Neuronal stem cell (in vitro differentiated cells): ENCODE measurements around the gene ETS1. TPM values are rescaled to one million over a fixed set of nuclear protein-coding genes. Genes with fewer than 3 reads are reported as not detected.

Experiments used
- DNase-seq: peaks from one replicate; pipeline ENCODE4 v3.0.0-alpha.2; 2013; ENCODE audit warnings: low spot score
- H2AFZ ChIP-seq: one replicate; pipeline ENCODE4 v1.6.1; 2013; ENCODE audit warnings: mild to moderate bottlenecking, low read length, inconsistent platforms
- H2AK5ac ChIP-seq: 2 replicates; pipeline ENCODE4 v1.6.1; 2013; ENCODE audit warnings: low read depth, mild to moderate bottlenecking, inconsistent platforms, low read length, moderate library complexity, mixed read lengths
- H2BK120ac ChIP-seq: 2 replicates; pipeline ENCODE4 v1.6.1; 2013; ENCODE audit warnings: low read depth, mild to moderate bottlenecking, inconsistent platforms, low read length, moderate library complexity, mixed read lengths
- H2BK12ac ChIP-seq: one replicate; pipeline ENCODE4 v1.6.1; 2013; ENCODE audit warnings: low read length, inconsistent platforms
- H2BK15ac ChIP-seq: 2 replicates; pipeline ENCODE4 v1.6.1; 2013; ENCODE audit warnings: mild to moderate bottlenecking, low read length, inconsistent platforms, mixed read lengths
- H2BK5ac ChIP-seq: one replicate; pipeline ENCODE4 v1.6.1; 2013; ENCODE audit warnings: inconsistent platforms, mild to moderate bottlenecking, low read length, moderate library complexity
- H3K14ac ChIP-seq: one replicate; pipeline ENCODE4 v1.6.1; 2013; ENCODE audit warnings: low read length, inconsistent platforms
- H3K18ac ChIP-seq: 2 replicates; pipeline ENCODE4 v1.6.1; 2013; ENCODE audit warnings: low read length, inconsistent platforms
- H3K23ac ChIP-seq: 2 replicates; pipeline ENCODE4 v1.6.1; 2013; ENCODE audit warnings: low read depth, mild to moderate bottlenecking, mixed read lengths, low read length, inconsistent platforms; ENCODE audit not compliant: poor library complexity
- H3K27ac ChIP-seq: replicated peaks from 3 replicates; pipeline ENCODE4 v1.5.1; 2013; ENCODE audit warnings: low read length, inconsistent platforms
- H3K27me3 ChIP-seq, 3 experiments: 2 replicates each; pipeline ENCODE4 v1.6.1; 2013; ENCODE audit warnings: low read length in 3 of 3, mild to moderate bottlenecking in 2 of 3, inconsistent platforms in 1 of 3, low read depth in 1 of 3, mixed read lengths in 1 of 3, moderate library complexity in 1 of 3; ENCODE audit not compliant: control insufficient read depth in 3 of 3, insufficient read depth in 3 of 3
- H3K36me3 ChIP-seq, 2 donors: replicated peaks in 1 of 2; 2 replicates each; pipeline ENCODE4 v1.6.1; 2013; ENCODE audit warnings: low read length in 2 of 2; ENCODE audit not compliant: control insufficient read depth in 2 of 2, insufficient read depth in 2 of 2
- H3K4ac ChIP-seq: 2 replicates; pipeline ENCODE4 v1.6.1; 2013; ENCODE audit warnings: inconsistent platforms, mild to moderate bottlenecking, low read length, moderate library complexity
- H3K4me1 ChIP-seq, 2 donors: 1 replicate in 1 of 2; 2 replicates in 1 of 2; pipeline ENCODE4 v1.6.1; 2013; ENCODE audit warnings: low read length in 2 of 2, low read depth in 1 of 2; ENCODE audit not compliant: control insufficient read depth in 2 of 2, insufficient read depth in 1 of 2
- H3K4me2 ChIP-seq: one replicate; pipeline ENCODE4 v1.6.1; 2013; ENCODE audit warnings: mild to moderate bottlenecking, low read length, inconsistent platforms; ENCODE audit not compliant: insufficient read depth, poor library complexity, severe bottlenecking
- H3K4me3 ChIP-seq, 2 donors: 2 replicates each; pipeline ENCODE4 v1.5.1; 2013; ENCODE audit warnings: low read length in 2 of 2, mild to moderate bottlenecking in 2 of 2, inconsistent platforms in 1 of 2, moderate library complexity in 1 of 2
- H3K79me1 ChIP-seq: one replicate; pipeline ENCODE4 v1.6.1; 2013; ENCODE audit warnings: low read depth, mild to moderate bottlenecking, inconsistent platforms, low read length, moderate library complexity
- H3K9ac ChIP-seq: one replicate; pipeline ENCODE4 v1.6.1; 2013; ENCODE audit warnings: mild to moderate bottlenecking, low read depth, low read length, inconsistent platforms; ENCODE audit not compliant: poor library complexity
- H3K9me3 ChIP-seq, 2 donors: replicated peaks in 1 of 2; 2 replicates each; pipeline versions ENCODE3 to v1.6.1; 2013; ENCODE audit warnings: low read length in 2 of 2, mild to moderate bottlenecking in 2 of 2, inconsistent platforms in 1 of 2, low read depth in 1 of 2, mixed read lengths in 1 of 2, moderate library complexity in 1 of 2; ENCODE audit not compliant: control insufficient read depth in 2 of 2, insufficient read depth in 1 of 2
- H4K8ac ChIP-seq: one replicate; pipeline ENCODE4 v1.6.1; 2013; ENCODE audit warnings: low read depth, mild to moderate bottlenecking, inconsistent platforms, low read length, moderate library complexity
- H4K91ac ChIP-seq: one replicate; pipeline ENCODE4 v1.6.1; 2013; ENCODE audit warnings: low read length, low read depth, mild to moderate bottlenecking, inconsistent platforms; ENCODE audit not compliant: poor library complexity
- WGBS, 2 donors: extraction: QIAGEN DNeasy Blood & Tissue Kit; methylation state at CpG; one replicate each; pipeline ENCODE4 v1.1.7; 2013; ENCODE audit warnings: missing lambda C conversion rate in 2 of 2, mixed read lengths in 1 of 2; ENCODE audit not compliant: insufficient read length in 2 of 2, insufficient replicate concordance in 1 of 2; ENCODE audit errors: extremely low coverage in 2 of 2; 5-methylcytosine and 5-hydroxymethylcytosine counted together
- polyA plus RNA-seq, 2 experiments: library from polyadenylated mRNA; stranded (reverse); fragments of 200-250 nt; gene quantifications; one replicate each; pipeline ENCODE4 v1.2.3, GENCODE V29; 2013

ETS1 gene
- 0.33 TPM for polyA plus RNA-seq (2013, experiment 1 of 2)
- polyA plus RNA-seq (2013, experiment 2 of 2) = 0.37 TPM

DNA sequence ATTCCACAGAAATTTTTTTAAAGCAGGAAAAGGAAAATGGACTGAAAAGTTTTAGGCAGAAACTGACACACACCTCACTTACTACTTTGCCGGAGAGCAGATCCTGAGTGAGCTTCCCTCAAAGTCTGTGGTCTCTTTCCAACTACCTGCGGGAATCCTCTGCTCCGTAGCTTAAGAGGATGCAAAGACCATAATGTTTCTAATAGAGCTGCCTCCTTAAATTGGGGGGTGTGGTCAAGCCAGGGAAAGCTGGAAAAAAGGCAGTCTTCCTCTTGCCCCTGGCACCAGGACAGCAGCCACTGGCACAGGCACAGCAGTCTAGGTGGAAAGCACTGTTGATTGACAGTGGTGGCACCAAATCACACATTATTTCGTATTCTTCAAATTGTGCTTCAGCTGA, at the start of gene ETS1:
TSS of gene ETS1 (minus strand) at position 144 of the 400 bp plus-strand sequence. CDS start 14,428 bp downstream, outside the sequence.
- Histone ChIP-seq H3K79me1 (no peaks in the 10 kb centered on the region), H3K27ac (no peak within 1 kb of the TSS), H3K4me3 (no peak within 1 kb of the TSS), H3K9me3 (no peaks in the 10 kb centered on the region), H3K14ac (no peak within 1 kb of the TSS), H3K4ac (no peak within 1 kb of the TSS), H3K27me3 (peaks cover 0 to 39% (median 17%) of the 10 kb centered on the region in 3 experiments), H3K36me3 (no peaks in the 10 kb centered on the region), H2BK5ac (no peak within 1 kb of the TSS), H3K23ac (no peak within 1 kb of the TSS), H3K9ac (no peak within 1 kb of the TSS), H3K4me1 (peaks cover 4 to 14% of the 10 kb centered on the region in 2 donors), H4K91ac (no peak within 1 kb of the TSS), H3K18ac (no peak within 1 kb of the TSS), H2BK15ac (no peak within 1 kb of the TSS), H2AFZ (no peak within 1 kb of the TSS), H2BK12ac (no peak within 1 kb of the TSS), H3K4me2 (no peak within 1 kb of the TSS), H4K8ac (no peak within 1 kb of the TSS), H2AK5ac (no peak within 1 kb of the TSS), H2BK120ac (no peak within 1 kb of the TSS)
- DNase-seq = no peak
- WGBS, 2 donors = no CpG with 5 or more reads among the region's 4 CpGs

DNA sequence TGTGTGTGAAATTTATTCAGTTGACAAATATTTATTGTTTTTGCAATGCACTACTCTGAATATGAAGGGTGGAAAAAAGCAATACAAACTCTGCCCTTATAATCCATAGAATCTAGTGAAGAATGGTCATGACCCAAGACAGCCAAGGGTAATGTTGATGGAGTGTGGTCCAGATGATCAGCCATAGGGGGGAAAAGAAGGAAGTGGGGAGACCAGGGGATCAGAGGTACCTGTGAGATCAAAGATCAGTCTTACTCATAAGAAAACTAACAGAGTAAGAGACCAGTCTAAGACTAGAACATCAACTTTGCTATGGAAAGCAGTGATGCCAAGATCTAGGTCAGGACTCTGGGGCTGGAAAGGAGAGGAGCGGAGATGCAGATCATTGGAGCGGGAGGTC, 47.0 kb upstream of the ETS1 start:
- no peak overlapping the region for H4K8ac ChIP-seq
- no peak for DNase-seq
- peaks cover 0 to 3% of the 10 kb centered on the region in 2 donors for H3K4me1 ChIP-seq
- H3K23ac ChIP-seq = no peak overlapping the region
- WGBS, 2 donors = no CpG with 5 or more reads among the region's 2 CpGs
- H3K4ac ChIP-seq = no peak overlapping the region
- H2AK5ac ChIP-seq = no peak overlapping the region
- no peak overlapping the region for H2BK15ac ChIP-seq
- no peak overlapping the region for H2AFZ ChIP-seq
- no peak overlapping the region for H3K27ac ChIP-seq
- no peaks in the 10 kb centered on the region for H3K79me1 ChIP-seq
- H3K4me3 ChIP-seq = no peak overlapping the region
- no peaks in the 10 kb centered on the region for H3K36me3 ChIP-seq
- H2BK5ac ChIP-seq = no peak overlapping the region
- H2BK120ac ChIP-seq = no peak overlapping the region
- no peak overlapping the region for H3K9ac ChIP-seq
- no peak overlapping the region for H3K18ac ChIP-seq
- H4K91ac ChIP-seq = no peak overlapping the region
- H3K27me3 ChIP-seq = no peaks in the 10 kb centered on the region
- H3K14ac ChIP-seq = no peak overlapping the region
- no peak overlapping the region for H2BK12ac ChIP-seq
- H3K4me2 ChIP-seq = no peak overlapping the region
- H3K9me3 ChIP-seq = no peaks in the 10 kb centered on the region

DNA sequence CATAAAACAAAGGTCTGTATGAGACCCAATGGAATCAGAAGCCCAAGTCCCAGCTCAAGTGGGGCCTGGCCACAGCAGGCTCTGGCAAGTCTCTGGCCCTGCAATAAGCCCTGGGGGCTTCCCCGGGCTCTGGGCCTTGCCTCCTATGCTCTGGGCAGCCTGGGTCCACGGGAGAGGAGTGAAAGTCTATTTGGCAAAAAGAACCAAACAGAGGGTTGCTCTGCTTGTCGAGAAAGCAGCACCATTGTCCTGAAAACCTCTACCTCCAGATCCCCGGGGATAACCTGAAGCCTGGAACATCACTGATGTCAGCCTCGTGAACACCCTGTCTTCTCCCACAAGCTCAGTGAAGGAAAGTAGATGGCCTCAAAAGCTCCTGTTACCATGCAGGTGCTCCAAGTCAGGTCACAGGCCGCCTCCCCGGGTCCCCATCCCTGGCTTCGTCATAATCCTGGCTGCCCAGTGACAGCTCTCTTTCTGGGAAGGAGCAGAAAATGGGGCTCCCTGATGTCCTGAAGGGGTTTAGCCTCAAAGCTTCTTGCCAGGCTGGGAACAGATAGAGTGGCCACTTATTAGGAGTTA, 46.1 kb upstream of the ETS1 start:
- WGBS, 2 donors = no CpG with 5 or more reads among the region's 8 CpGs
- H2BK120ac ChIP-seq = no peak overlapping the region
- H3K4me2 ChIP-seq = no peak overlapping the region

GRCh38 chr11:128632141-128632791, 44.9 kb upstream of the ETS1 start:
- Histone ChIP-seq H4K91ac (no peak overlapping the region), H3K79me1 (no peaks in the 10 kb centered on the region), H3K14ac (no peak overlapping the region), H2BK120ac (no peak overlapping the region), H3K4me3 (peak overlapping the region in 1 of 2 donors; percentile 26), H3K36me3 (no peaks in the 10 kb centered on the region), H3K23ac (no peak overlapping the region), H2AK5ac (peak overlapping the region; percentile 34), H3K27ac (no peak overlapping the region), H2BK15ac (peak overlapping the region; percentile 28), H3K9ac (no peak overlapping the region), H3K4ac (no peak overlapping the region), H2BK12ac (no peak overlapping the region), H2BK5ac (no peak overlapping the region), H3K27me3 (no peaks in the 10 kb centered on the region), H3K4me2 (no peak overlapping the region), H3K9me3 (no peaks in the 10 kb centered on the region), H2AFZ (no peak overlapping the region), H4K8ac (no peak overlapping the region), H3K18ac (peak overlapping the region; percentile 42), H3K4me1 (peaks cover 0 to 3% of the 10 kb centered on the region in 2 donors)
- no CpG with 5 or more reads among the region's 6 CpGs for WGBS, 2 donors
- DNase-seq = peak; percentile 31

More for the DNA sequence above, 46.1 kb upstream of the ETS1 start:
- Histone ChIP-seq H3K14ac (no peak overlapping the region), H3K23ac (no peak overlapping the region), H2BK15ac (no peak overlapping the region), H2BK5ac (no peak overlapping the region), H2AFZ (no peak overlapping the region), H3K79me1 (no peaks in the 10 kb centered on the region), H3K9me3 (no peaks in the 10 kb centered on the region), H3K4ac (no peak overlapping the region), H3K27ac (no peak overlapping the region), H4K91ac (no peak overlapping the region), H3K27me3 (no peaks in the 10 kb centered on the region), H2AK5ac (no peak overlapping the region), H4K8ac (no peak overlapping the region), H3K18ac (no peak overlapping the region), H3K4me1 (peaks cover 0 to 3% of the 10 kb centered on the region in 2 donors), H3K4me3 (no peak overlapping the region), H3K9ac (no peak overlapping the region), H3K36me3 (no peaks in the 10 kb centered on the region), H2BK12ac (no peak overlapping the region)
- DNase-seq = no peak
